HepG2 (cell line): ENCODE measurements around the gene RUSC1. TPM values are rescaled to one million over a fixed set of nuclear protein-coding genes. Genes with fewer than 3 reads are reported as not detected.

Source experiments
- ATRX ChIP-seq: sonication (generic); formaldehyde crosslinking; IDR thresholded peaks from 2 replicates; pipeline ENCODE4 v1.4.0; 2020; ENCODE audit warnings: missing genetic modification reagents, borderline replicate concordance
- DNMT3B ChIP-seq: conservative IDR thresholded peaks from 2 replicates; pipeline ENCODE4 v1.6.1; 2016; ENCODE audit warnings: missing biosample characterization, control low read depth
- FLYWCH1 ChIP-seq: sonication (generic); formaldehyde crosslinking; IDR thresholded peaks from 2 replicates; pipeline ENCODE4 v1.8.1; 2023; ENCODE audit warnings: mild to moderate bottlenecking, missing genetic modification reagents
- HNRNPUL1 ChIP-seq: fragments of 200-400 bp; formaldehyde crosslinking; IDR thresholded peaks from 2 replicates; pipeline ENCODE4 v1.6.1; 2017; ENCODE audit warnings: low read depth, mild to moderate bottlenecking, low read length, moderate library complexity
- ISL2 ChIP-seq: sonication (generic); formaldehyde crosslinking; IDR thresholded peaks from 2 replicates; pipeline ENCODE4 v1.5.0; 2020; ENCODE audit warnings: missing genetic modification reagents
- NFKB2 ChIP-seq: sonication (generic); formaldehyde crosslinking; IDR thresholded peaks from 2 replicates; pipeline ENCODE4 v1.4.0; 2020; ENCODE audit warnings: missing genetic modification reagents, borderline replicate concordance
- PITX1 ChIP-seq: sonication (generic); formaldehyde crosslinking; IDR thresholded peaks from 2 replicates; pipeline ENCODE4 v1.5.1; 2020; ENCODE audit warnings: mild to moderate bottlenecking, missing genetic modification reagents
- REL ChIP-seq: sonication (generic); formaldehyde crosslinking; conservative IDR thresholded peaks from 2 replicates; pipeline ENCODE4 v1.8.0; 2022; ENCODE audit warnings: mild to moderate bottlenecking, missing genetic modification reagents, moderate library complexity
- SNAPC2 ChIP-seq: sonication (generic); formaldehyde crosslinking; IDR thresholded peaks from 2 replicates; pipeline ENCODE4 v1.8.1; 2022; ENCODE audit warnings: mild to moderate bottlenecking, missing genetic modification reagents
- SP4 ChIP-seq: sonication (generic); formaldehyde crosslinking; IDR thresholded peaks from 2 replicates; pipeline ENCODE4 v1.8.1; 2023; ENCODE audit warnings: mild to moderate bottlenecking, missing genetic modification reagents
- TBP ChIP-seq: sonication (generic); formaldehyde crosslinking; IDR thresholded peaks from 2 replicates; pipeline ENCODE4 v1.5.0; 2020; ENCODE audit warnings: missing genetic modification reagents
- THAP11 ChIP-seq: IDR thresholded peaks from 2 replicates; pipeline ENCODE4 v1.6.1; 2016; ENCODE audit warnings: missing biosample characterization, missing genetic modification reagents
- TMF1 ChIP-seq: sonication (generic); formaldehyde crosslinking; IDR thresholded peaks from 2 replicates; pipeline ENCODE4 v1.8.1; 2022; ENCODE audit warnings: low read depth, missing genetic modification reagents
- ZNF235 ChIP-seq: sonication (generic); formaldehyde crosslinking; IDR thresholded peaks from 2 replicates; pipeline ENCODE4 v1.8.1; 2023; ENCODE audit warnings: mild to moderate bottlenecking, missing genetic modification reagents, borderline replicate concordance
- ZNF431 ChIP-seq: sonication (generic); formaldehyde crosslinking; IDR thresholded peaks from 2 replicates; pipeline ENCODE4 v1.9.0; 2022; ENCODE audit warnings: missing genetic modification reagents, low read depth, mild to moderate bottlenecking, borderline replicate concordance
- ZSCAN21 ChIP-seq: sonication (generic); formaldehyde crosslinking; IDR thresholded peaks from 2 replicates; pipeline ENCODE4 v1.8.0; 2022; ENCODE audit warnings: mild to moderate bottlenecking, missing genetic modification reagents, moderate library complexity, borderline replicate concordance
- polyA plus RNA-seq, 8 experiments: library from polyadenylated mRNA; depleted of rRNA in 3 of 8; stranded (reverse) in 7 of 8; unstranded in 1 of 8; fragments of >200 nt; fragmentation: Illumina TruSeq in 4 of 8; extraction: Trizol in 4 of 8; gene quantifications; 2 replicates each; pipeline versions ENCODE4 v1.2.1 to v1.2.3, GENCODE V29; 2011 to 2016; ENCODE audit warnings: low read depth in 4 of 8, missing spikeins in 1 of 8, mixed read lengths in 1 of 8; ENCODE audit not compliant: insufficient read depth in 1 of 8
- total RNA-seq, 5 experiments: library from RNA; depleted of rRNA; stranded (reverse); fragments of >200 nt; fragmentation: Illumina TruSeq; extraction: Trizol; gene quantifications; 2 replicates each; pipeline ENCODE4 v1.2.3, GENCODE V29; 2016; ENCODE audit warnings: low read depth in 1 of 5
- TF ChIP-seq, protein P1 (sequence below): sonication (generic); formaldehyde crosslinking; IDR thresholded peaks from 2 replicates; pipeline ENCODE4 v1.9.0; 2022; ENCODE audit warnings: missing genetic modification reagents, mild to moderate bottlenecking, borderline replicate concordance
- TF ChIP-seq, protein P2 (sequence below): sonication (generic); formaldehyde crosslinking; IDR thresholded peaks from 2 replicates; pipeline ENCODE4 v1.4.0; 2020; ENCODE audit warnings: mild to moderate bottlenecking, missing genetic modification reagents
- TF ChIP-seq, protein P3 (sequence below): sonication (generic); formaldehyde crosslinking; IDR thresholded peaks from 2 replicates; pipeline ENCODE4 v1.4.0; 2020; ENCODE audit warnings: missing genetic modification reagents, borderline replicate concordance
- TF ChIP-seq, protein P4 (sequence below): sonication (generic); formaldehyde crosslinking; IDR thresholded peaks from 2 replicates; pipeline ENCODE4 v1.4.0; 2020; ENCODE audit warnings: missing genetic modification reagents

Gene RUSC1
- total and polyA plus RNA-seq, 2 of the 13 experiments (the other 11 are each of a cell fraction or from before 2014, with no cell fraction given) = 18.7 to 20.4 TPM

DNA sequence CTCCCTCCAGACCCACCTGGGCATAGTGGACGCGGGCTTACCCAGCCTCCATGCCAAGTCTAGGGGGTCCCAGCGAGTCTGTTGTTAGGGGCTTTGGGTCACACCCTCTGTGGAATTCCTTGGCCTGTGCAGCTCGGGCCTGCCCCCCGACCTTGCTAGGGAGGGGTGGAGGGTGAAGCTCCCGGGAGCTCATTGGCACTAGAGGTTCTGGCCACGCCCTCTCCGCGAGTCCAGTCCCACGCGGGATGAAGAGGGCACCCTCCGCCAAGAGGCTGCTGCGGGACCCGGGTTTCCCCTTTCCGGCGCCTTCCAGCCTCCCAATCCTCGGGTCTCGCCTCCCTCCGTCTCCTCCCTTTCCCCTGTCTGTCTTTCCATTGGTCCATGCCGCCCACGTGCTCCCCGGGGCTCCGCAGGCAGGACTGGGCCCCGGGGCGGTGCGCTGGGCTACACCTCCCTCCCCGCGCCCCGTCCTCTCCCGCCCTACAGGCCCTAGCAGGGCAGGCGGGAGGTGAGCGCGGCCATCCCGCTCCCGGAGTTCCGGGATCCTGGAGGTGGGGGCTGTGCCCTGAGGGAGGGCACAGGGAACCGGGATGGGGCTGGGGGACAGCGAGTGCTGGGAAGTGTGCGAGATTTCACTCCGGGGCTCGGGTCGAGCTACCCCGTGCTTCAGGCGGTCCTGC, 3.5 kb downstream of the RUSC1 start (continued):
- TF ChIP-seq TBP (CRISPR knock-in tag) (no peak), ZNF235 (0 out of 2 replicates have a peak, but pooled peaks have one; percentile 24), TMF1 (CRISPR knock-in tag) (0 out of 2 replicates have a peak, but pooled peaks have one; percentile 39), ATRX (no peak), DNMT3B (CRISPR knock-in tag) (peak; percentile 63; the same call in 1 of the 2 replicates), NFKB2 (CRISPR knock-in tag) (peak; percentile 2; the same call in 1 of the 2 replicates), REL (CRISPR knock-in tag) (no peak), ZSCAN21 (CRISPR knock-in tag) (peak; percentile 88), ZNF431 (0 out of 2 replicates have a peak, but pooled peaks have one; percentile 22), THAP11 (CRISPR knock-in tag) (peak; percentile 61; the same call in 1 of the 2 replicates), SP4 (CRISPR knock-in tag) (peak; percentile 23; the same call in 1 of the 2 replicates), SNAPC2 (CRISPR knock-in tag) (0 out of 2 replicates have a peak, but pooled peaks have one; percentile 21), ISL2 (CRISPR knock-in tag) (0 out of 2 replicates have a peak, but pooled peaks have one; percentile 10), HNRNPUL1 (no peak), PITX1 (CRISPR knock-in tag) (no peak; the same call in 1 of the 2 replicates), FLYWCH1 (CRISPR knock-in tag) (no peak)
- TF ChIP-seq, protein P1, sequence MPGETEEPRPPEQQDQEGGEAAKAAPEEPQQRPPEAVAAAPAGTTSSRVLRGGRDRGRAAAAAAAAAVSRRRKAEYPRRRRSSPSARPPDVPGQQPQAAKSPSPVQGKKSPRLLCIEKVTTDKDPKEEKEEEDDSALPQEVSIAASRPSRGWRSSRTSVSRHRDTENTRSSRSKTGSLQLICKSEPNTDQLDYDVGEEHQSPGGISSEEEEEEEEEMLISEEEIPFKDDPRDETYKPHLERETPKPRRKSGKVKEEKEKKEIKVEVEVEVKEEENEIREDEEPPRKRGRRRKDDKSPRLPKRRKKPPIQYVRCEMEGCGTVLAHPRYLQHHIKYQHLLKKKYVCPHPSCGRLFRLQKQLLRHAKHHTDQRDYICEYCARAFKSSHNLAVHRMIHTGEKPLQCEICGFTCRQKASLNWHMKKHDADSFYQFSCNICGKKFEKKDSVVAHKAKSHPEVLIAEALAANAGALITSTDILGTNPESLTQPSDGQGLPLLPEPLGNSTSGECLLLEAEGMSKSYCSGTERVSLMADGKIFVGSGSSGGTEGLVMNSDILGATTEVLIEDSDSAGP (CRISPR knock-in tag) = peak; percentile 62; the same call in 1 of the 2 replicates
- TF ChIP-seq, protein P2, sequence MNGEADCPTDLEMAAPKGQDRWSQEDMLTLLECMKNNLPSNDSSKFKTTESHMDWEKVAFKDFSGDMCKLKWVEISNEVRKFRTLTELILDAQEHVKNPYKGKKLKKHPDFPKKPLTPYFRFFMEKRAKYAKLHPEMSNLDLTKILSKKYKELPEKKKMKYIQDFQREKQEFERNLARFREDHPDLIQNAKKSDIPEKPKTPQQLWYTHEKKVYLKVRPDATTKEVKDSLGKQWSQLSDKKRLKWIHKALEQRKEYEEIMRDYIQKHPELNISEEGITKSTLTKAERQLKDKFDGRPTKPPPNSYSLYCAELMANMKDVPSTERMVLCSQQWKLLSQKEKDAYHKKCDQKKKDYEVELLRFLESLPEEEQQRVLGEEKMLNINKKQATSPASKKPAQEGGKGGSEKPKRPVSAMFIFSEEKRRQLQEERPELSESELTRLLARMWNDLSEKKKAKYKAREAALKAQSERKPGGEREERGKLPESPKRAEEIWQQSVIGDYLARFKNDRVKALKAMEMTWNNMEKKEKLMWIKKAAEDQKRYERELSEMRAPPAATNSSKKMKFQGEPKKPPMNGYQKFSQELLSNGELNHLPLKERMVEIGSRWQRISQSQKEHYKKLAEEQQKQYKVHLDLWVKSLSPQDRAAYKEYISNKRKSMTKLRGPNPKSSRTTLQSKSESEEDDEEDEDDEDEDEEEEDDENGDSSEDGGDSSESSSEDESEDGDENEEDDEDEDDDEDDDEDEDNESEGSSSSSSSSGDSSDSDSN (CRISPR knock-in tag) = peak; percentile 69
- TF ChIP-seq, protein P3, sequence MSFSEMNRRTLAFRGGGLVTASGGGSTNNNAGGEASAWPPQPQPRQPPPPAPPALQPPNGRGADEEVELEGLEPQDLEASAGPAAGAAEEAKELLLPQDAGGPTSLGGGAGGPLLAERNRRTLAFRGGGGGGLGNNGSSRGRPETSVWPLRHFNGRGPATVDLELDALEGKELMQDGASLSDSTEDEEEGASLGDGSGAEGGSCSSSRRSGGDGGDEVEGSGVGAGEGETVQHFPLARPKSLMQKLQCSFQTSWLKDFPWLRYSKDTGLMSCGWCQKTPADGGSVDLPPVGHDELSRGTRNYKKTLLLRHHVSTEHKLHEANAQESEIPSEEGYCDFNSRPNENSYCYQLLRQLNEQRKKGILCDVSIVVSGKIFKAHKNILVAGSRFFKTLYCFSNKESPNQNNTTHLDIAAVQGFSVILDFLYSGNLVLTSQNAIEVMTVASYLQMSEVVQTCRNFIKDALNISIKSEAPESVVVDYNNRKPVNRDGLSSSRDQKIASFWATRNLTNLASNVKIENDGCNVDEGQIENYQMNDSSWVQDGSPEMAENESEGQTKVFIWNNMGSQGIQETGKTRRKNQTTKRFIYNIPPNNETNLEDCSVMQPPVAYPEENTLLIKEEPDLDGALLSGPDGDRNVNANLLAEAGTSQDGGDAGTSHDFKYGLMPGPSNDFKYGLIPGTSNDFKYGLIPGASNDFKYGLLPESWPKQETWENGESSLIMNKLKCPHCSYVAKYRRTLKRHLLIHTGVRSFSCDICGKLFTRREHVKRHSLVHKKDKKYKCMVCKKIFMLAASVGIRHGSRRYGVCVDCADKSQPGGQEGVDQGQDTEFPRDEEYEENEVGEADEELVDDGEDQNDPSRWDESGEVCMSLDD (CRISPR knock-in tag) = no peak
- TF ChIP-seq, protein P4, sequence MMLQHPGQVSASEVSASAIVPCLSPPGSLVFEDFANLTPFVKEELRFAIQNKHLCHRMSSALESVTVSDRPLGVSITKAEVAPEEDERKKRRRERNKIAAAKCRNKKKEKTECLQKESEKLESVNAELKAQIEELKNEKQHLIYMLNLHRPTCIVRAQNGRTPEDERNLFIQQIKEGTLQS (CRISPR knock-in tag) = no peak
